ENCODE results near the gene PLXNA4. TPM values are rescaled to one million over a fixed set of nuclear protein-coding genes. Genes with fewer than 3 reads are reported as not detected.

Gene PLXNA4
- total and polyA plus RNA-seq, 9 of the 15 experiments (the other 6 are each of a cell fraction or from before 2014, with no cell fraction given), result under 0.01 to 0.09 TPM; not detected in 7

GRCh38 chr7:132578826-132579225 lies 2.6 kb upstream of the PLXNA4 start:
- no peak for DNase-seq (ENCODE audit: extremely low read depth in 1 of 4, low spot score in 3 of 4)
- H3K4me1 ChIP-seq (replicated peaks in 1 of 2; ENCODE audit: control insufficient read depth in 2 of 2, insufficient read depth in 2 of 2, low read length in 2 of 2), result peaks cover 0 to 8% of the 10 kb centered on the region in 2 experiments; a peak in 1 of 5 replicates
- ATAC-seq, result no peak
- in situ Hi-C loops (cut with MboI), result loop anchor here (10.0 kb wide), 1 partner anchor 884 kb away; no protein-coding TSS in a partner anchor
- TF ChIP-seq HMBOX1 (IDR thresholded peaks at IDR 0.05) (no peak), ZKSCAN1 (IDR thresholded peaks at IDR 0.05; ENCODE audit: low read depth, low read length) (no peak), ZNF512 (tag; IDR thresholded peaks at IDR 0.05) (no peak), ZBTB2 (IDR thresholded peaks at IDR 0.05) (no peak), CREB3L1 (IDR thresholded peaks at IDR 0.05; ENCODE audit: borderline replicate concordance, low read depth) (no peak), ARHGAP35 (IDR thresholded peaks at IDR 0.05; ENCODE audit: partially characterized antibody) (no peak)
- H3K9me1 ChIP-seq (ENCODE audit: control insufficient read depth, insufficient read depth, low read length), result no peaks in the 10 kb centered on the region
- POLR2A ChIA-PET, result no interaction called here
- H3K27ac ChIP-seq (ENCODE audit: extremely low read depth, low read depth, low read length), result no peak overlapping the region
- H3K4me2 ChIP-seq (ENCODE audit: insufficient read depth, low read length), result no peak overlapping the region
- CTCF ChIA-PET (ENCODE audit: low intra/inter-chr PET ratio), result no interaction called here
- intact Hi-C loops (cut with micrococcal nuclease), result no loop called here
- H3K79me2 ChIP-seq (ENCODE audit: control insufficient read depth, insufficient read depth, low read length), result no peaks in the 10 kb centered on the region
- H3K36me3 ChIP-seq (ENCODE audit: control insufficient read depth, insufficient read depth, low read length), result no peaks in the 10 kb centered on the region
- no peak overlapping the region for H3K4me3 ChIP-seq
- peaks cover 46% of the 10 kb centered on the region in 2 experiments for H3K27me3 ChIP-seq (ENCODE audit: control insufficient read depth in 2 of 2, insufficient read depth in 2 of 2, low read length in 2 of 2)
- no TSS peak for BruUV-seq (replicated peaks)
- 0% methylated on average over 3 of the region's 3 CpGs for WGBS (ENCODE audit: insufficient coverage, low coverage, missing lambda C conversion rate)
- no peak overlapping the region for H3K9ac ChIP-seq (ENCODE audit: insufficient read depth in 1 of 2, low read depth in 2 of 2, low read length in 2 of 2)
- peaks cover 35% of the 10 kb centered on the region for H4K20me1 ChIP-seq (replicated peaks; ENCODE audit: control insufficient read depth, insufficient read depth, low read length)
- FAIRE-seq, result peak; percentile 6
- H3K9me3 ChIP-seq (replicated peaks; ENCODE audit: control insufficient read depth, insufficient read depth, low read depth, low read length), result no peaks in the 10 kb centered on the region
- H2AFZ ChIP-seq (ENCODE audit: low read depth, low read length), result no peak overlapping the region
